Measurements from ENCODE around the gene NSG2.

DNA sequence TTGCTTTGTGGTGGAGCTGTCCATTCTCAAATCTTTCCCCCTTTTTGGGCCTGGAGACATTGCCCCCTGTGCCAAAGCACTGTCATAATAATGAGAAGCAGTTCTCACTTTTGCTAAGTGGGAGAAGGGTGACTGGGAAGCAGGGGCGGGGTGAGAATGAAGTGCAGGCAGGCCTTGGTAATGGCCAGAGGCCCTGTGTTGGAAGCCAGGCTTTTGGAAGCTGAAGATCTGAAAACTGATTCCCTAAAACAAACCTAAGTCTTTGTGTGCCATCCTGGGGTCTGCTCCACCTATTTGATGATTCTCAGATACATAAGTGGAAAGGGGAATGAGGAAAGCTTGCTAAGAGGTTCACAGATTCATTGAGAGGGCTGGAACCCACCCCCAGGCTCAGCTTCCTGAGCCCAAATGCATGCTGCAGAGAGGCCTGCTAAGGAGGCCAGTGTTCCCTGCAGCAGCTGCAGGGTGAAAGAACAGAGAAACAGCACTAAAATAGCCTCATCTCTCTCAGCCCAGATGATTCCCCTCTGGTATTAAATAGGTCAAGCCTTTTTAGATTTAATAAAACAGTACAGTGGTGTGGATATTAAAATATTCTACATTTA is 75.0 kb downstream of the NSG2 start:
- TF ChIP-seq, protein P1, sequence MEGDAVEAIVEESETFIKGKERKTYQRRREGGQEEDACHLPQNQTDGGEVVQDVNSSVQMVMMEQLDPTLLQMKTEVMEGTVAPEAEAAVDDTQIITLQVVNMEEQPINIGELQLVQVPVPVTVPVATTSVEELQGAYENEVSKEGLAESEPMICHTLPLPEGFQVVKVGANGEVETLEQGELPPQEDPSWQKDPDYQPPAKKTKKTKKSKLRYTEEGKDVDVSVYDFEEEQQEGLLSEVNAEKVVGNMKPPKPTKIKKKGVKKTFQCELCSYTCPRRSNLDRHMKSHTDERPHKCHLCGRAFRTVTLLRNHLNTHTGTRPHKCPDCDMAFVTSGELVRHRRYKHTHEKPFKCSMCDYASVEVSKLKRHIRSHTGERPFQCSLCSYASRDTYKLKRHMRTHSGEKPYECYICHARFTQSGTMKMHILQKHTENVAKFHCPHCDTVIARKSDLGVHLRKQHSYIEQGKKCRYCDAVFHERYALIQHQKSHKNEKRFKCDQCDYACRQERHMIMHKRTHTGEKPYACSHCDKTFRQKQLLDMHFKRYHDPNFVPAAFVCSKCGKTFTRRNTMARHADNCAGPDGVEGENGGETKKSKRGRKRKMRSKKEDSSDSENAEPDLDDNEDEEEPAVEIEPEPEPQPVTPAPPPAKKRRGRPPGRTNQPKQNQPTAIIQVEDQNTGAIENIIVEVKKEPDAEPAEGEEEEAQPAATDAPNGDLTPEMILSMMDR (IDR thresholded peaks at IDR 0.05), result no peak
- TF ChIP-seq POLR2A (IDR thresholded peaks at IDR 0.05), result no peak
